IPS-18a (cell line): ENCODE measurements around the gene CFAP90.

Experiments
- H3K27ac ChIP-seq: one replicate; pipeline ENCODE4 v1.5.1; 2013; ENCODE audit warnings: low read length
- H3K27me3 ChIP-seq: one replicate; pipeline ENCODE4 v1.6.1; 2013; ENCODE audit warnings: mild to moderate bottlenecking, low read length; ENCODE audit not compliant: control insufficient read depth, insufficient read depth
- H3K36me3 ChIP-seq: one replicate; pipeline ENCODE4 v1.6.1; 2013; ENCODE audit warnings: low read depth, low read length; ENCODE audit not compliant: control insufficient read depth
- H3K4me1 ChIP-seq: one replicate; pipeline ENCODE4 v1.6.1; 2013; ENCODE audit warnings: low read depth, low read length; ENCODE audit not compliant: control insufficient read depth
- H3K4me3 ChIP-seq: one replicate; pipeline ENCODE4 v1.5.1; 2013; ENCODE audit warnings: low read length
- H3K9ac ChIP-seq: one replicate; pipeline ENCODE4 v1.6.1; 2013; ENCODE audit warnings: mild to moderate bottlenecking, low read length, moderate library complexity
- H3K9me3 ChIP-seq: one replicate; pipeline ENCODE4 v1.6.1; 2013; ENCODE audit warnings: low read depth, low read length; ENCODE audit not compliant: control insufficient read depth

The CFAP90 gene

GRCh38 chr5:7850395-7851239, at the start of gene CFAP90:
Gene CFAP90, minus strand, starts transcription at chr5:7851133. Its CDS starts 112 bp downstream, at chr5:7851021.
- peak within 1 kb of the TSS; percentile 66 for H3K4me3 ChIP-seq
- H3K27me3 ChIP-seq = peaks cover 23% of the 10 kb centered on the region
- no peaks in the 10 kb centered on the region for H3K4me1 ChIP-seq
- no peak within 1 kb of the TSS for H3K27ac ChIP-seq
- H3K9me3 ChIP-seq = no peaks in the 10 kb centered on the region
- no peaks in the 10 kb centered on the region for H3K36me3 ChIP-seq
- H3K9ac ChIP-seq = peak within 1 kb of the TSS; percentile 53

- no peaks in the 10 kb centered on the region for H3K4me1 ChIP-seq
- no peaks in the 10 kb centered on the region for H3K9me3 ChIP-seq
- peaks cover 90% of the 10 kb centered on the region for H3K36me3 ChIP-seq
- no peak overlapping the region for H3K27ac ChIP-seq
- H3K9ac ChIP-seq = no peak overlapping the region
- no peak overlapping the region for H3K4me3 ChIP-seq
- H3K27me3 ChIP-seq = no peaks in the 10 kb centered on the region
Observed at GRCh38 chr5:7897014-7897600, 46.2 kb upstream of the CFAP90 start.

- no peak overlapping the region for H3K27ac ChIP-seq
- no peaks in the 10 kb centered on the region for H3K9me3 ChIP-seq
- H3K4me3 ChIP-seq = no peak overlapping the region
- no peak overlapping the region for H3K9ac ChIP-seq
- no peaks in the 10 kb centered on the region for H3K4me1 ChIP-seq
- peaks cover 88% of the 10 kb centered on the region for H3K36me3 ChIP-seq
- no peaks in the 10 kb centered on the region for H3K27me3 ChIP-seq
Observed at GRCh38 chr5:7894860-7895259, 43.9 kb upstream of the CFAP90 start.

GRCh38 chr5:7894439-7894838, 43.5 kb upstream of the CFAP90 start:
- no peak overlapping the region for H3K9ac ChIP-seq
- peaks cover 88% of the 10 kb centered on the region for H3K36me3 ChIP-seq
- H3K27me3 ChIP-seq = no peaks in the 10 kb centered on the region
- H3K9me3 ChIP-seq = no peaks in the 10 kb centered on the region
- H3K4me1 ChIP-seq = no peaks in the 10 kb centered on the region
- H3K4me3 ChIP-seq = no peak overlapping the region
- H3K27ac ChIP-seq = no peak overlapping the region

- Histone ChIP-seq H3K9me3 (no peaks in the 10 kb centered on the region), H3K27ac (no peak overlapping the region), H3K4me3 (no peak overlapping the region), H3K36me3 (peaks cover 81% of the 10 kb centered on the region), H3K27me3 (no peaks in the 10 kb centered on the region), H3K4me1 (no peaks in the 10 kb centered on the region), H3K9ac (no peak overlapping the region)
Observed at GRCh38 chr5:7888901-7889300, 38.0 kb upstream of the CFAP90 start.

GRCh38 chr5:7886849-7887475, 36.0 kb upstream of the CFAP90 start:
- H3K4me1 ChIP-seq = no peaks in the 10 kb centered on the region
- no peaks in the 10 kb centered on the region for H3K27me3 ChIP-seq
- no peak overlapping the region for H3K9ac ChIP-seq
- peaks cover 80% of the 10 kb centered on the region for H3K36me3 ChIP-seq
- H3K4me3 ChIP-seq = no peak overlapping the region
- H3K27ac ChIP-seq = no peak overlapping the region
- H3K9me3 ChIP-seq = no peaks in the 10 kb centered on the region

- Histone ChIP-seq H3K27me3 (no peaks in the 10 kb centered on the region), H3K9me3 (no peaks in the 10 kb centered on the region), H3K9ac (no peak overlapping the region), H3K36me3 (peaks cover 85% of the 10 kb centered on the region), H3K4me3 (no peak overlapping the region), H3K4me1 (no peaks in the 10 kb centered on the region), H3K27ac (no peak overlapping the region)
Observed at GRCh38 chr5:7884491-7885267, 33.7 kb upstream of the CFAP90 start.

GRCh38 chr5:7882926-7883325, 32.0 kb upstream of the CFAP90 start:
- Histone ChIP-seq H3K9me3 (no peaks in the 10 kb centered on the region), H3K27ac (no peak overlapping the region), H3K36me3 (peaks cover 82% of the 10 kb centered on the region), H3K27me3 (no peaks in the 10 kb centered on the region), H3K4me3 (no peak overlapping the region), H3K9ac (no peak overlapping the region), H3K4me1 (no peaks in the 10 kb centered on the region)

GRCh38 chr5:7881816-7882215, 30.9 kb upstream of the CFAP90 start:
- Histone ChIP-seq H3K9ac (no peak overlapping the region), H3K27me3 (no peaks in the 10 kb centered on the region), H3K9me3 (no peaks in the 10 kb centered on the region), H3K27ac (no peak overlapping the region), H3K36me3 (peaks cover 86% of the 10 kb centered on the region), H3K4me3 (no peak overlapping the region), H3K4me1 (no peaks in the 10 kb centered on the region)

GRCh38 chr5:7881091-7881490, 30.2 kb upstream of the CFAP90 start:
- Histone ChIP-seq H3K27me3 (no peaks in the 10 kb centered on the region), H3K4me3 (no peak overlapping the region), H3K36me3 (peaks cover 88% of the 10 kb centered on the region), H3K9ac (no peak overlapping the region), H3K9me3 (no peaks in the 10 kb centered on the region), H3K4me1 (no peaks in the 10 kb centered on the region), H3K27ac (no peak overlapping the region)

GRCh38 chr5:7878381-7878873, 27.5 kb upstream of the CFAP90 start:
- Histone ChIP-seq H3K4me3 (no peak overlapping the region), H3K27ac (no peak overlapping the region), H3K9ac (no peak overlapping the region), H3K36me3 (peaks cover 76% of the 10 kb centered on the region), H3K9me3 (no peaks in the 10 kb centered on the region), H3K27me3 (no peaks in the 10 kb centered on the region), H3K4me1 (no peaks in the 10 kb centered on the region)
